SK-N-SH (cell line): Measurements from ENCODE around the gene FOXP2.

ENCODE experiments used
- CTCF ChIP-seq: fragments of 200-600 bp; sonication (generic); IDR thresholded peaks from 2 replicates; pipeline ENCODE4 v1.6.1; 2017; ENCODE audit warnings: antibody characterized with exemption, mild to moderate bottlenecking, moderate library complexity
- EP300 ChIP-seq, 2 experiments: IDR thresholded peaks; 2 replicates each; pipeline versions ENCODE4 v1.4.0 to v1.6.1; 2012; ENCODE audit warnings: borderline replicate concordance in 1 of 2, low read depth in 1 of 2, low read length in 1 of 2
- MXI1 ChIP-seq: IDR thresholded peaks from 2 replicates; pipeline ENCODE4 v1.6.1; 2012; ENCODE audit warnings: mild to moderate bottlenecking, low read depth, low read length, improper control_type of control experiment
- RAD21 ChIP-seq: IDR thresholded peaks from 2 replicates; pipeline ENCODE4 v1.6.1; 2012; ENCODE audit warnings: mild to moderate bottlenecking, low read length
- TF ChIP-seq, protein P1 (sequence below): IDR thresholded peaks from 2 replicates; pipeline ENCODE4 v1.4.0; 2012; ENCODE audit warnings: low read depth, borderline replicate concordance

GRCh38 chr7:114460021-114460420, 45.4 kb downstream of the FOXP2 start:
- no peak for TF ChIP-seq CTCF
- TF ChIP-seq MXI1 = no peak
- TF ChIP-seq EP300 (IDR thresholded peaks at IDR 0.05; ENCODE audit: borderline replicate concordance in 1 of 2, low read depth in 1 of 2, low read length in 1 of 2) = no peak
- no peak for TF ChIP-seq RAD21
- TF ChIP-seq, protein P1, sequence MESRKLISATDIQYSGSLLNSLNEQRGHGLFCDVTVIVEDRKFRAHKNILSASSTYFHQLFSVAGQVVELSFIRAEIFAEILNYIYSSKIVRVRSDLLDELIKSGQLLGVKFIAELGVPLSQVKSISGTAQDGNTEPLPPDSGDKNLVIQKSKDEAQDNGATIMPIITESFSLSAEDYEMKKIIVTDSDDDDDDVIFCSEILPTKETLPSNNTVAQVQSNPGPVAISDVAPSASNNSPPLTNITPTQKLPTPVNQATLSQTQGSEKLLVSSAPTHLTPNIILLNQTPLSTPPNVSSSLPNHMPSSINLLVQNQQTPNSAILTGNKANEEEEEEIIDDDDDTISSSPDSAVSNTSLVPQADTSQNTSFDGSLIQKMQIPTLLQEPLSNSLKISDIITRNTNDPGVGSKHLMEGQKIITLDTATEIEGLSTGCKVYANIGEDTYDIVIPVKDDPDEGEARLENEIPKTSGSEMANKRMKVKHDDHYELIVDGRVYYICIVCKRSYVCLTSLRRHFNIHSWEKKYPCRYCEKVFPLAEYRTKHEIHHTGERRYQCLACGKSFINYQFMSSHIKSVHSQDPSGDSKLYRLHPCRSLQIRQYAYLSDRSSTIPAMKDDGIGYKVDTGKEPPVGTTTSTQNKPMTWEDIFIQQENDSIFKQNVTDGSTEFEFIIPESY = no peak
